CD4-positive, alpha-beta T cell treated with Interferon alpha-2 for 1 hour (primary cell): ENCODE results near the gene B3GNT8.
A peak's percentile ranks its signal among the peaks of the same experiment; 100 is the strongest.
"Not testable (repeated sequence)": the region's sequence is repeated elsewhere in the genome, so short reads cannot be mapped to it uniquely, and the experiment has no call there.

Experiments
- DNase-seq, 2 donors: peaks; one replicate each; pipeline ENCODE4 v3.0.0-alpha.2; 2020 to 2022

Gene B3GNT8

DNA sequence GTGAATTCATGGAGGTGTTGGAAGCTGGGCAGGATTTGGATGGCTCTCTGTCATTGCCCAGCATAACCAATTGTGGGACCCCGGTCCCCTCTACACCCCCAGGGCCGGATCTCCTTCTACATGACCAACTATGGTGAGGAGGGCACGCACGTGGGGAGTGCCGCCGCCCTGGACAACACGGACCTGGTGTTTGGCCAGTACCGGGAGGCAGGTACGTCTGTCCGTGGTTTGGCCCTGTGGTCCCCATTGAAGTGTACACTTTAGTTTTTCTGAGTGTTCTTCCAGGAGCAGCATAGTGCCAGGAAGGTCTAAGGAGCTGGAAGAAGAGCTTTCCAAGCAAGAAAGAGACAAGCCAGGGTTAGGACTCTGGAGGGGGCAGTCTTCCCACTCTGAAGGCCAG lies 13.2 kb downstream of the B3GNT8 start:
- DNase-seq = no peak

DNA sequence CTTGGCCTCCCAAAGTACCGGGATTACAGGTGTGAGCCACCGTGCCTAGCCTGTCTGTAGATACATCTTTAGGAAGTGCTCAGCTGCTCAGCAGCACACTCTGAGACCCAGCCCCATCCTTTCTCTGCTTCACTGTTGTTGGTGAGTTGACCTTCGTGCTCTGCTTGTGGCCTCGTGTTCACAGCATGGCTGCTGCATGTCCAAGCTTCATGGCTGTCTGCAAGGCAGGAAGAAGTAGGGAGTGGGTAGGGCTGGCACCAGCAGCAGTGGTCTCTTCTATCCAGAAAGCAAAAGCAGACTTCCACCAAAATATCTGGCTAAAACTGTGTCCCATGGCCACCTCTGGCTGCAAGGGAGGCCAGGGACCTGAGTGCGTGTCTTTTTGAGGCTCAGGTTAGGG lies 14.2 kb downstream of the B3GNT8 start:
- DNase-seq = no peak

DNA sequence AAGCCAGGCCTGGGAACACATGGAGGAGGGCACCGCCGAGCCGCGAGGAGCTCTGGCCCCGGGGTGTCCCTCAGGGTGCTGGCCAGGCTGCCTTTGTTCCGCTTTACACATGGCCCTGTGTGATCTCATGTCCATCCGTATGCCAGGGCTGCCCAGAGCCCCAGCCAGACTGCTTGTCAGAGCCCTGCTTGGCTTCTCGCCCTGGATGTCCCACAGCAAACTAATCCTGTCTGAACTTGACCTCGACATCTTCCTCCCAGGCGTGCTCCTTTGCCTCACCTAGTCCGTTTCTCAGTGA lies 15.3 kb downstream of the B3GNT8 start:
- DNase-seq = no peak

DNA sequence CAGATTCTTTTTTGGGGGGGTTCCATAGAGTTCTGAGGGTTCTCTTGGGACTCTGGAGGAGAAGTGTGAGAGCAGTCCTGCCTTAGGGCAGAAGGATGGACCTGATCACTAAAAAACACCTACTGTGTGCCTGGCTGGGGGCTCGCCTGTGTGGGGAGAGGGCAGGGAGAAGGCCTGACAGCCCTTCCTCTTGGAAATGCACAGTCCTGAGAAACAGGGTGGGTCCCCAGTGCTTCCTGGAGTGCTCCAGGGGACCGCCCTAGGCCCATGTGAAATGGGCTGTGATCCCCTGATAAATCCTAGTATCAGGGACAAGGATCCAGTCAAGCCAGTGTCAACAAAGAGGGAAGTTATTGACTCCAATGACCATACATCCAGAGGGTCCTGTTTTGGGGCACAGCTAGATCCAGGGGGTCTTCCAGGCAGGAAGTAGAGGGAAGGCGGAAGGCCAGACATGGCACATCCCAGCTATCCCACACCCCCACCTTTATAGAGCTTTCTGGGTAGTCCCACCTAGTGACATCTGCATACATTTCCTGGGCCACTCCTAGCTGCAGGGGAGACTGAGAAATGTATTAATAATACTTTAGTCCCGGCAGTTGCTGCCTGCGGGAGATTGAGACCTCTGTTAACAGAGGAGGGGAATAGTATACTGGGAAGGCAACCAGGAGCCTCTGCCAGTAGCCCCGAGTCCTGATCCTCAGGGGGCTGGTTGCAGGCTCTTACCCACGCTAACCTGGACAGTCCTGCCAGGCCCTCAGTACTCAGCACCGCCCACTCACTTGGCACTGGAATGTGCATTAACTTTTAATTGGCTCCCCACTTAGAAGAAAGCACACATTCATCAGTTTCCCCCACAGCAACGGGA lies 15.8 kb downstream of the B3GNT8 start:
- DNase-seq = no peak

DNA sequence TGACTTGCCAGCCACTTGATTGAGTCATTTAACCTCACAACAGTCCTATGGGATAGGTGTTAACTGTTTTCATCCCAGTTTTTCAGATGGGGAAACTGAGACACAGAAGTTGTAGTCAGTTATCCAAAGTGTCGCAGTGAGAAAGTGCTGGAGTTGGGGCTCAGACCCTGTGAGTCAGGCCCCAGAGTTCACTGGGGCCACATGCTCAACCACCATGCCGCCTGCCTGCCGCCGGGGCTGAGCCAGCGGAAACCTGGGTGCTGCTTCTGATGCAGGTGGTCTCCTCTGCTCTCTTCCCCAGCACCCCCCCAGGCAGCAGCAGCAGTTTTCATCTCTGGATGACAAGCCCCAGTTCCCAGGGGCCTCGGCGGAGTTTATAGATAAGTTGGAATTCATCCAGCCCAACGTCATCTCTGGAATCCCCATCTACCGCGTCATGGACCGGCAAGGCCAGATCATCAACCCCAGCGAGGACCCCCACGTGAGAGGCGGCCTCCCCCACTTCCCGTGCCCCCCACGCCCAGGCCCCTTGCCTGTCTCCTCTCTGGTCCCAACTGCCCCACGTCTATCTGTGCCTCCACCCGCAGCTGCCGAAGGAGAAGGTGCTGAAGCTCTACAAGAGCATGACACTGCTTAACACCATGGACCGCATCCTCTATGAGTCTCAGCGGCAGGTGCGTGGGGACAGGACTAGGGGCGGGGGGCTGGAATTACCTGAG lies 16.7 kb downstream of the B3GNT8 start:
- DNase-seq = no peak

DNA sequence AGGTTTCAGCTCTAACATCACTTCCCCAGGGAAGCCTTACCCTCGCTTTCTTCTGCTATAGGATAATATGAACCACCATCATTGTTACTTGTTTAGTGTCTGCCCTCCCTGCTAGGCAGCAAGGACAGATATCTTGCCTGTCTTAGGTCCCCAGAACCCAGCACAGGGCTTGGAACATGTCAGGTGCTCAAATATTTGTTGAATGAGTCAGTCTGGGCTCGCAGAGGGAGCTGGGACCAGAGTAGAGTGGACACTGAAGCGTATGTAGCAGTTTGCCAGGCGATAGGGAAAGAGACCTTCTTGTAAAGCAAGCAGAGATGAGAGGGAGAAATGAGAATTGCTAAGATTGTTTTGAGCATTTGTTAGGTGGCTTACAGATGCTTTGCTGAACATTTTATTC lies 17.9 kb downstream of the B3GNT8 start:
- DNase-seq = no peak

DNA sequence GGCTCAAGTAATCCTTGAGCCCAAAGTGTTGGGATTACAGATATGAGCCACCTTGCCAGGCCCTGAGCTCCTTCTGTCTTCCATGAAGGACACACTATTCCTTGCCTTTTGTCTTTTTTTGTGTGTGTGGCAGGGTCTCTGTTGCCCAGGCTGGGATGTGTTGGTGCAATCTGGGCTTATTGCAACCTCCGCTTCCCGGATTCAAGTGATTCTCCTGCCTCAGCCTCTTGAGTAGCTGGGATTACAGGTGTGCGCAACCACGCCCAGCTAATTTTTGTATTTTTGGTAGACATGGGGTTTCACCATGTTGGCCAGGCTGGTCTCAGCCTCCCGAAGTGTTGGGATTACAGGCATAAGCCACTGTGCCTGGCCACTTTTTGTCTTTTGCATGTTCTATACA lies 18.3 kb downstream of the B3GNT8 start:
- not testable (repeated sequence) for DNase-seq

DNA sequence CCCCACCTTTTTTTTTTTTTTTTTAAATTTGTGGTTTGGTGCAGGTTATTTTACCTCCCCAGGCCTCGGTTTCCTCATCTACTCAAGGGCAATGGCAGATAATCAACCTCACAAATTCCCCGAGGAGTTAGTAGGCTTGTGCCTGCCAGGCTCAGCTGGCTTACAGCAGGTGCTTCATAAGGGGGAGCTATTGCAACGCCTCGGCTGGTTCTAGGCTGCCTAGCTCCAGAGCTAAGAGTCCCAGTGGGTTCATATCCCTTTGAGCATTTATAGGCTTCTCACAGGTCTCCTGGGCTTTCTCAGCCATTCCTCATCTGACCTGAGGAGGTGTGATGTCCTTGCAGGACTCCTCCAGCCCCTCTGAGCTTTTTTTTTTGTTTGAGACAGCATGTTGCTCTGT lies 18.9 kb downstream of the B3GNT8 start:
- no peak for DNase-seq

DNA sequence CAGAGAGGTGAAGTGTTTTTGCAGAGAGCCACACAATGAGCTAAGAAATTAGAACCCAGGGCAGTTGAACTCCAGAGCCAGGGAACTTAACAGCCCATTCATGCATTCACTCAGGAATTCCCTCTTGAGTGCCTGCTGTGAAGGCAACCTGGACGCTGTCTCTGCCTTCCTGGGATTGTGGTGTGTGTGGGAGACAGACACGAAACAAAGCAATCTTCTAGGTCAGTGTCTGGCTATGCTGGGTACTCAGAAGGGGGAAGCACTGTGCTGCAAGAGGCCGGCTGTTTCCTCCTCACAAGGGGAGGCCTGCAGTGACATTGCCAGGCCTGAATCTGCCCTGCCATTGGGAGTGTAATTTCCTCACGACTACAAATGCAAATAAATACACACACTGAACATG lies 19.9 kb downstream of the B3GNT8 start:
- DNase-seq = no peak

DNA sequence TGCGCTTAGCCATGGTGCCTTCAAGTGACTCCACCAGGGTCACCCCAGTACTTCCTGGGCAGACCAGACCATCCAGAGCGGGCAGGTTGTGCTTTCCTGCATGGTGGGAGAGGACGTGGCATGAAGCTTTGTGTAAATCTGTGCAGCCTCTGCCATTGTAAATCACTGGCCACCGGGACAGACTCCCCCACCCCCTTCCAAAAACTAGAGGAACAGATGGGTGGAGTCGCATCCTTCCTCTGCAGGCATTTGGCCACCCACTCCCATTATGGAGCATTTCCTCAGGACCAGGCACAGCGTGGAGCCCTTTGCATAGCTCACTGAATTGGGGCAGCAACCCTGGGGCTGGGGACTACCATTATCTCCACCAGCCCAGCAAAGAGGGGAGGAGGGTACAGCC lies 21.4 kb downstream of the B3GNT8 start:
- no peak for DNase-seq

DNA sequence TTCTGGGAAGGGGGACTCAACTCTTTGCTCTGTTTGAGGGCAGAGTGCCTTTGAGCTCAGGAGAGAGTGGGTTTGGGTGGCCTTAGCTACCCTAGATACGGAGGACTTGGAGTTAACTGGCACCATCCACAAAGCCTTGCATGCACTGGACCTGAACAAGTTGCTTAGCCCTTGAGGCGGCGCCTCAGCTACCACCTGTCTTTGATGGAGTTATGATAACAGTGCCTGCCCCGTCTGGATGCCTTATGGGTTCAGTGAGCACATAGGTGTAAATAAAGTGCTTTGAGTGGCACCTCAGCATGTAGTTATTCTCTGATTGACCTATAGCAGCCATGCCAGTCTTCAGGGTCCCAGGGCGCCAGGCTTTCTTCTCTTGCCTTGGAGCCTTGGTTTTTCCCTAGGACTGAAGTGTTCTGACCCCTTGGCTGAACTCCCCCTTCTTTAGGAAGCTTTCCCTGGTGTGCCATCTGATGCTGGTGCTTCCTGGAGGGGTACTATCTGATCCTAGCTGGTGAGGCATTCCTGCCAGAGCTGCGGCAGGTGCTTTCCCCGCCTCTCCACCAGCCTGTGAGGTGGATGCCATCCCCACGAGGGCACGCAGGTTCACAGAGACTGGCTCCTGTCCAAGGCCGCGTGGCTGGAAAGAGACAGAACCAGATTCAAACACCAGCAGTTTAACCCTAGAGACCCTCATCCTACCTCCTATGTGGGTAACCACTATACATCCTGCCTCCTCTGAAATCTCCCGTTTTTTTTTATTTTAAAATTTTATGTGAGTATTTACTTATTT lies 23.8 kb downstream of the B3GNT8 start:
- no peak for DNase-seq

DNA sequence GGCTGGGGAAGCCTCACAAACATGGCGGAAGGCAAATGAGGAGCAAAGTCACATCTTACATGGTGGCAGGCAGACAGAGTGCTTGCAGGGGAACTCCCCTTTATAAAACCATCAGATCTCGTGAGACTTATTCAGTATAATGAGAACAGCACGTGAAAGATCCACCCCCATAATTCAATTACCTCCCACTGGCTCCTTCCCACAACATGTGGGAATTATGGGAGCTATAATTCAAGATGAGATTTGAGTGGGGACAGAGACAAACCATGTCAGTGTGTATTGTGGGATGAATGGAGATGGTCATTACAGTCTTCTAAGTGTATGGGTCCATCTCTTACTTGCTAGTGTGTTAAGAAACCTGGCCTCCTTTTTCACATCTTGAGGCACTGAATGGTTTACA lies 25.2 kb downstream of the B3GNT8 start:
- no peak for DNase-seq

DNA sequence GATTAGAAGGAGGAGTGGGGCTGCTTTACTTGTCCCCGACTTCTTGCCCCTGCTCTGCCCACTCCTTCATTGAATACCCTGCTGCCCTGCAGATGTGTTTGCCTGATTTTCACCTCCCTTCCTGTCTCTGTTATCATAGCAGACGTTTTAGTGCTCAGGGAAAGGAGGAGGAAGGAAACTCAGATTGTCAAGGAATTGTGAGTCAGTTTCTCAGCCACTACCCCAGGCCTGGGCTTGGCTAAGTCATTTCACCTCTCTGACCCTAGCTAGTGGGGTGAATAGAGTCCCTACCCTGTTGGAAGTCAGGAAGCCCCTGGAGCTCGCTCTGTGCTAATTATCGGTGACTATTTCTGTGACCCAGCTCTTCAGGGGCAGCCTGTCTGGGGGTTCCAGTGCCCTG lies 25.7 kb downstream of the B3GNT8 start:
- no peak for DNase-seq

DNA sequence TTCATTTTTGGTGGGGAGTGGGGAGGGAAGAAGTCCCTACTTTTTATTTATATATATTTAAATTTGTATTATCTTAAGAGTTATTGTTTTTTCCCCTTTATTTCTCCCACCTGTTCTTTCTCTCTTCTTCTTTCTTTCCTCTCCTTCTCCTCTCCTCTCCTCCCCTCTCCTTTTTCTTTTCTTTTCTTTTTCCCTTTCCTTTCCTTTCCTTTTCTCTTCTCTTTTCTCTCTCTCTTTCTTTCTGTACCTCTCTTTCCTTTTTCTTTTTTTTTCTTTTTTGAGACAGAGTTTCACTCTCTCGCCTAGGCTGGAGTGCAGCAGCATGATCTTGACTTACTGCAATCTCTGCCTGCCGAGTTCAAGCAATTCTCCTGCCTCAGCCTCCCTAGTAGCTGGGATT lies 27.6 kb downstream of the B3GNT8 start:
- no peak for DNase-seq

DNA sequence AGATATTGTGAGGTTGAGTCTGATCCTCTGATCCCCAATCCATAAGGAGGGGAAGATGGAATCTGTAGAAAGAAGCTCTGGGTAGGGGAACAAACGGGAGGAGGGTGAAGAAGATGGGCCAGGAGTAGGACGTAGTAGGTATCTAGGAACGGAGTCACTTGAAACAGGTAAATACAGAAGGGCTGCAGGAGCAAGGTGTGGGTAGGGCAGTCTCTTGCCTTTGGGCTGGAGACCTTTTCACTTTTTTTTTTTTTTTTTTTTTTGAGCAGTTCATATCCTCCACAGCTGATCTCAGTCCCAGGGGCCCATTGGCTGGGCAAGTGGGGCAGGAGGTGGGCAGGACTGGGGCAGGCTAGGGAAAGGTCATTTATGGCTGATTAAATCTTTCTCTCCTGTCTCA lies 28.1 kb downstream of the B3GNT8 start:
- no peak for DNase-seq

DNA sequence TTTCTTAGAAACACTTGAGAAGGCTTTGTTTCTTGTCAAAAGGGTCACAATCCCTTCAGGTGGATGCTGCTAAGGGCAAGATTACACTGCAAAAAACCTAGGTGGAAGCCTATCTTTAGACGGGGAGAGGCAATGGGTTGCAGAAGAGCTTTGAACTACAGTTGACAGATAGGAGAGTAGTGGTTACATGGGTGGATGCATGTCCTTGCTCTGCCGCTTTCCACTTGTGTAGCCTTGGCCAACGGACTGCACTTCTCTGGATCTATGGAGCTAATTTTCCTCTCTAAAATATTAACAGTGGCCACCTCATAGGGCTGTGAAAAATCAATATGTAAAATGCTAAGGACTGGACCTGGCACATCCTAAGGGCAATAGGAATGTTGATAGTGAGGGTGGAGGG lies 28.6 kb downstream of the B3GNT8 start:
- DNase-seq = no peak

DNA sequence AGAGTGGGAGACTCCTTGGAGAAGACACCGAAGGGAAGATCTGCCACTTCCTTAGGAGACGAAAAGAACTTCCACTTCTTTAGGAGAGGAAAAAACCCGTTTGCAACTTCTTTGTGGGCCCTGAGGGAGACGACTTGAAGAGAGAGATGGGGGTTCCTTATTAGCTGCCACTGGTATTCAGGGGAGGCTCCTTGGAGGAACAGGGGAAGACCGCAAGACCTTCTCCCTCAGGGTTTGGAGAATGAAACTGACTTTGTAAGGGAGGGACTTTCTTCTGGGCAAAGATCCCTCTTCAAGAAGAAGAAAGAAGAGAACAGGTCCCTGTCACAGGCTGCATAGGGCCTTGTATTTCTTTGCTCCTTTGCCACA lies 29.1 kb downstream of the B3GNT8 start:
- DNase-seq = no peak

DNA sequence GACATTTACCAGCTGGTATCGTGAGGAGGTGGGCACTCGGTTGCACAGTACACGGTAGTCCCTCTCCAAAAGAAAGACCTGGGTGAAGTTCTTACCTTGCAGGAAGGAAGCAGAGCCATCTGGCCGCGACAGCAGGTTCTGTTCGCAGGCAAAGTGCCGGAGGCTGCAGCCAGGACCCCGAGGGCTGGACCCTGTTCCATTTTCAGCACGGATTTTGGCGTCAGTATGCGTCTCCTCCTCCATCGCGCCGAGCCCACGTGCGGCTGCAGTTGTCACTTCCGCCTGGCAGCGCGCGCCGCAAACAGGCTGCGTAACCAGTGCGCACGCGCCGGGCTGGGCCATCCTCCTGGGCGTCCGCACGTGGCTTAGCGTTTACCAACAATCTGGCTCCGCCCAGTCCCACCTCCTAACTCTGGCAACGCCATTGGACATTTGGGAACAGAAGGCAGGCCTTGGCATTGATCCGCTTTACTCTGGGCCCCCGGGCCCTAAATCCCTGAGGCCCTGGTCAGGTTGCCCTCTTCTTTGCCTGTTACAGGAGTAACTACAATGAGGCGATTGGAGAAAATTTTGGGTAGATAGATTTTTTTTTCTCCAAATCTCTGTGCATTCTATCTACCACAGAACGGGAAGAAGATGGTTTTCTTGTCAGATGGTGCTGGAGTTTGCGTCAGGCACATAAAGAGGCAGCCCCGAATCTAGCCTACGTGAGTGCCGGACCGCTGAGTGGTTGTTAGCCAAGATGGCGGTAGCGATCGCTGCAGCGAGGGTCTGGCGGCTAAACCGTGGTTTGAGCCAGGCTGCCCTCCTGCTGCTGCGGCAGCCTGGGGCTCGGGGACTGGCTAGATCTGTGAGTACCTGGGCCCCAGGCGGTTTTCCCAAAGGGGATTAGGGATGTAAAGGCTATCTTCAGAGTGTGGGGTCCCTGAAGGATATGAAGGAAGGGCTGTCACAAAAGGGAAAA lies 29.8 kb downstream of the B3GNT8 start, which contains the start of the genes BCKDHA and EXOSC5:
BCKDHA (plus strand) TSS at position 733 of the 964 bp plus-strand sequence; CDS start at position 743, 10 bp downstream.
EXOSC5 (minus strand) TSS at position 274 of the 964 bp plus-strand sequence; CDS start at position 243, 31 bp downstream.
- DNase-seq = peak; percentile 100

DNA sequence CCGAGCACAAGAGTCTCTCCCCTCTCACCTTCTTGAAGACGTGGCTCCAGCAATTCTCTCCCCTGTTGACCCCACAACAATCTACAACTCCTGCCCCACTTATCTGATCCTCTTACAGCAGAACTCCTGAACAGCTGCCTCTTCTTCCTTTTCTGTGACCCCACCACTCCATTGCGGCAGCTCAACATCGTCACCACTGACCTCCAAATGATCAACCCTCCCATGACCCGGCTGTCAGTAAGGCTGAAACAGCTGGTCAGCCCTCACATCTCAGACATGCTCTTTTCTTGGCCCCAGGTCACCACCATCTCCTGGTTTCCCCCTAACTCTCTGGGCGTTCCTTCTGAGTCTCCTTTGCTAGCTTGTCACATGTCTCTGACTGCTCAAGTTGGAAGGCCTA lies 31.8 kb downstream of the B3GNT8 start:
- no peak for DNase-seq

DNA sequence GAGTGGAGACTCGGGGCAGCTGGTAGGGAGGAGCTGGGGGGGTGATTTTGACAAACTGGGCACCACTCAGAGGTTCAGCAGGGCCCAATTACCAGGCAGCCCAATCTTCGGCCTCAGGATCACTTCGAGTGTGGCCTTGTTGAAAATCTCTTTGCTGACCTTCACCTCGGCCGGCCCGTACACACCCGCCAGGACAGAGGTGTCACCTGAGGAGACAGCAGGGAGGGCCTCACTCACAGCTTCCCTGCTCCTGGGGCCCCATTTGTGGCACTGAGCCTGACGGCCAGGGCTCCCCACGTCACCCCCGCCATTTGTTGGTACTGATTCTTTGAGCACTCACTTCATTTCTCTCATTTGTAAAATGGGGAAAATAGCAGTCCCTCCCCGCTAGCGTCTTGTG lies 34.4 kb downstream of the B3GNT8 start:
- DNase-seq = no peak

DNA sequence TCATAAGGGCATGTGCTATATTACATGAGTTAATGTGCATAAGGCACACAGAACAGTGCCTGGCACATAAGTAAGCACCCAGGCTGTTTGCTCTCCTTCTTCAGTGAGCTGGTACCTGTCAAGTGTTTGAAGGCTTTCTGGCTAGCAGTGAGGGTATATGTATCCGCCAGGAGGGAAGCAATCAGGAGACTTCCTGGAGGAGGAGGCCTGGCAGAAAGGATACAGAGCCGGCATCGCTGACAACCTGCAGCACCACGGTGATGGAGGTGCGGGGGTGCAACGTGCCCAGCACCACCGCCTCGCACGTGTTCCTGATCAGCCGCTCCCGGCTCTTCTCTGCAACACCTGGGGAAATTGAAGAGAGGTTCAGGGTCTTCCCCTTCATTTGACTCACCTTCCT lies 35.6 kb downstream of the B3GNT8 start:
- no peak for DNase-seq

DNA sequence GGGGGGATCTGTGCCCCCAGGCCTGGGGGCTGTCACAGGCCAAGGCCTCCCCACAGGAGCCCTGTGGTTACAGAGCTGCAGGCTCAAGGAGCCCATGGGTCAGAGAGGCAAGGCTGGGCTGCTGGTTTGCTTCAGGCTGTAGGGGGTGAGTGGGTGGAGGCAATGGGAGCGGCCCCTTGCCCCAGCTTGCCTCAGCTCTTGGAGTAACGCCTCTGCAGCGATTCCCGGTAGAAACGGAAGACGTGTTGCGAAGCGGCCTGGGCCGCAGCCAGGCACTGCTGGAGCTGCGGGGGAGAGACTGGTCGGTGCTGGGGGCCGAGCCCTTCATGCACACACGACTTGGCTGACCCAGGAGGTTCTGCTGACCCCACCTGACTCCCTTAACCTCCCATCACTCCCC lies 40.7 kb downstream of the B3GNT8 start:
- no peak for DNase-seq
